Measurements from ENCODE around the gene KLHDC3.

Gene KLHDC3

DNA sequence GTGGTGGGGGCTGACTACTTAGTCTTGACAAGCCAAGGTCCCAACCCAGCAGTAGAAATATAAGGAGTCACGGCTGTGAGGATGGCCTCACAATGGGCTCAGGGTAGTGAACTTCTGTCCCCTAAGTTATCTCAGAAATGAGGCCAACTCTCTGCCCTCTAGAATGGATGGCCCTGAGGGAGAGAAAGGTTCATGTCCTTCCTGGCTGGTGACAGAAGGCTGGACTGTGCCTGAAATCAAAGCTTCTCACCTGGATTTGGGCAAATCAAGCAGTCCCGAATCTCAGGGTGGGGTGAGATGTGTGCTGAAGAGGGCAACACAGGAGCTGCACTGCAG is 20.1 kb downstream of the KLHDC3 start:
- TF ChIP-seq, protein P1, sequence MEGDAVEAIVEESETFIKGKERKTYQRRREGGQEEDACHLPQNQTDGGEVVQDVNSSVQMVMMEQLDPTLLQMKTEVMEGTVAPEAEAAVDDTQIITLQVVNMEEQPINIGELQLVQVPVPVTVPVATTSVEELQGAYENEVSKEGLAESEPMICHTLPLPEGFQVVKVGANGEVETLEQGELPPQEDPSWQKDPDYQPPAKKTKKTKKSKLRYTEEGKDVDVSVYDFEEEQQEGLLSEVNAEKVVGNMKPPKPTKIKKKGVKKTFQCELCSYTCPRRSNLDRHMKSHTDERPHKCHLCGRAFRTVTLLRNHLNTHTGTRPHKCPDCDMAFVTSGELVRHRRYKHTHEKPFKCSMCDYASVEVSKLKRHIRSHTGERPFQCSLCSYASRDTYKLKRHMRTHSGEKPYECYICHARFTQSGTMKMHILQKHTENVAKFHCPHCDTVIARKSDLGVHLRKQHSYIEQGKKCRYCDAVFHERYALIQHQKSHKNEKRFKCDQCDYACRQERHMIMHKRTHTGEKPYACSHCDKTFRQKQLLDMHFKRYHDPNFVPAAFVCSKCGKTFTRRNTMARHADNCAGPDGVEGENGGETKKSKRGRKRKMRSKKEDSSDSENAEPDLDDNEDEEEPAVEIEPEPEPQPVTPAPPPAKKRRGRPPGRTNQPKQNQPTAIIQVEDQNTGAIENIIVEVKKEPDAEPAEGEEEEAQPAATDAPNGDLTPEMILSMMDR (IDR thresholded peaks at IDR 0.05; ENCODE audit: control insufficient read depth, extremely low read depth, insufficient read depth) = no peak
- no peak overlapping the region for H3K4me3 ChIP-seq (ENCODE audit: low read depth, low read length)
- no peak for DNase-seq (ENCODE audit: low read depth)

DNA sequence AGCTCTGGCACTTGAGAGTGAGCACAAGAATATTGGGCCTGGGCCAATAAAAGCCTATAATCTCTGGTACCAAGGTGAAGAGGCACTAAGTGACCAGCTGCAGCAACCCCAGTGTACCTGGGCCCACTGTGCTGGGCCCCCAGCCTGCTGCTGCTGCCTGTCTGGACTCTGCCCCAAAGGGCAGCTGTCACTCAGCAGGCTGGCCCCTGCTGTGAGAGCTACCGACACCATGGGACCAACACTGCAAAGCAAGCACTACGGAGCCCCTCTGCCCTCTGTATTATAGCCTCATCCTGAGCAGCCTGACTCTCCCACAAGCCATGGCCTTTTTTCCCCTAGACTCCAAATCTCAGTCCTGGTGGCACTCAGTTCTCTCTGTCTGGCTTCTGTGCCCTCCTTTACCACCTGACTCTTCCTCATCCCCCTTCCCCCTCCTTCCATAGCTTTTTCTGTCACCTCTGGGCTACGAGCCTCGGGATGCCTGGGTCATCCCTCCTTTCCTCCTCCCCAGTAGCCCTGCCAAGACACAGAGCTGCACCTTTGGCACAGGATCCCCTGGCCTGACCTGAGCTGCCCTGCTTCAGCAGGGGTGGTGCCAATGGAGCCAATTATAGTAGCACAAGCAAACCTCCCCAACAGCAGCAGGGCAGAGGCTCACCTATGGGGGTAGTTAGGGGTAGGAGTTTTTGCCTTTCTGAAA is 21.6 kb downstream of the KLHDC3 start:
- TF ChIP-seq, protein P1 (IDR thresholded peaks at IDR 0.05; ENCODE audit: control insufficient read depth, extremely low read depth, insufficient read depth) = no peak
- H3K4me3 ChIP-seq (ENCODE audit: low read depth, low read length) = no peak overlapping the region
- no peak for DNase-seq (ENCODE audit: low read depth)

DNA sequence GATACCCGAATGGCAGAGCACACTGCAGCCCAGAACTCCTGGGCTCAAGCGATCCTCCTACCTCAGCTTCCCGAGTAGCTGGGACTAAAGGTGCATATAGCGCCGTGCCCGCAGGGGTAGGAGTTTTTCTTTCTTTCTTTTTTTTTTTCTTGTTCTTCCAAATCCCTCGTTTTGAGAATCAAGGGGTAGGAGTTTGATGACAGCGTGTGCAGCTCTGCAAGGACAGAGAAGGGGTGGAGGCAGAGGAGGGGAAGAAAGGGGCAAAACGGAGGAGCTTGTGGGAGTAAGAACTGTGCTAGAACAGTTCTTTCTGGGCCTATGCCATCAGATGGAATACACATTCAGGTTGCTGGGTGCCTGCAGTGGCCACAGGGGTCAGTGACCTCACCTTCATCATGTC is 22.7 kb downstream of the KLHDC3 start:
- TF ChIP-seq, protein P1 (IDR thresholded peaks at IDR 0.05; ENCODE audit: control insufficient read depth, extremely low read depth, insufficient read depth) = no peak
- DNase-seq (ENCODE audit: low read depth) = no peak
- H3K4me3 ChIP-seq (ENCODE audit: low read depth, low read length) = no peak overlapping the region

DNA sequence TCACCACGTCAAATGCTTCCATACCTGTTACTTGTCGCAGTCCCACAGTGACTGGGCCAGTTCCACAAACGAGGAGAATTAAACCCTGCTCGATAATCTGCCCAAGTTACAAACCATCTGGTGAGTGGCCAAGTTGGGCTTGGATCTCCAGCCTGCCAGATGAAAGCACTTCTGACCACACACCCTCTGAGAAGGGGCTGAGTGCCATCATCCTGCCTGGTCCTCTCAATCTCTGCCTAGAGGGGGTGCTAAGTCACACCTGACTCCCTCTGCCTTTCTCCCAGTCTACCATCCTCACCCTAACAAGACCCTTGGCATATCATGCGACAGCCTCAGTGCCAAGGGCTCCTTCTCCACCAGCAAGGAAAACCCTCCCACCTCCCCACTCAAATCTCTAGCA is 23.1 kb downstream of the KLHDC3 start:
- TF ChIP-seq, protein P1 (IDR thresholded peaks at IDR 0.05; ENCODE audit: control insufficient read depth, extremely low read depth, insufficient read depth) = no peak
- H3K4me3 ChIP-seq (ENCODE audit: low read depth, low read length) = no peak overlapping the region
- no peak for DNase-seq (ENCODE audit: low read depth)

DNA sequence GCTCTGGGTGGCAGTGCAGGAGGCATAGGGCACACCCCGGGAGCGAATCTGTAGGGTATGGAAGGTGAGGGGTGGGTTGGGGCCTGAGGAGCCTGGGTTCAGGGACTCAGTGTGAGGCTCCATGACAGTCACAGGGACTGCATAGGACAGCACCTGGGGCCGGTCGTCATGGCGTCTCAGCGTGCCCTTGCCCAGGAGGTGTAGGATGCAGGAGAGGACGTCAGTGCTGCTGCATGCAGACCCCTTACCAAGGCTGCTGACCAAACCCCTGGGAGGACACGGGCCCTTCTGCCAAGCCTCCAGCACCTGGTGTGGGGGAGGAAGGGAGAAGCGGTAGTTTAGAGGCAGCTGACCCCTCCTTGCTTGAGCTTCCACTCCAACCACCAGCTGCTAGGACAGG is 23.7 kb downstream of the KLHDC3 start:
- TF ChIP-seq, protein P1 (IDR thresholded peaks at IDR 0.05; ENCODE audit: control insufficient read depth, extremely low read depth, insufficient read depth) = no peak
- DNase-seq (ENCODE audit: low read depth) = no peak

DNA sequence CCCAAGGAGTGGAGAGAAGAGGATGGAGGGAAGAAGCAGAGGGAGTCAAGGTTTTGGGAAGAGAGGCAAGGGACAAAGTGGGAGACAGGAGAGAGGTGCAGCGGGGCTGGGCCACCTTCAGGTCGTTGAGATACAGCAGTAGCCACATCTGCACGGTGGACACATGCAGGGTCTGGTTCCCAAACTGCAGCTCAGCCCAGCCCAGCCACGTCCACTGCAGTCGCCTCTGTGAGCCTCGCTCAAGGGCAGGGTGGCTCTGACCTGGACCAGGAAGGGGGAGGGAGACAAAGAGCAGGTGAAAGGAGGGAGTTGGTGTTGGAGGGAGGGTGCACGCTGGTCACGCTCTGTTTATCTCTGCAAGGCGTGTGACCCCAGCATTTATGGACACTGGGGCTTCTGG is 24.7 kb downstream of the KLHDC3 start:
- DNase-seq (ENCODE audit: low read depth) = no peak

More for the DNA sequence above, 23.7 kb downstream of the KLHDC3 start:
- no peak overlapping the region for H3K4me3 ChIP-seq (ENCODE audit: low read depth, low read length)

More for the DNA sequence above, 24.7 kb downstream of the KLHDC3 start:
- H3K4me3 ChIP-seq (ENCODE audit: low read depth, low read length) = no peak overlapping the region
- TF ChIP-seq, protein P1 (IDR thresholded peaks at IDR 0.05; ENCODE audit: control insufficient read depth, extremely low read depth, insufficient read depth) = no peak

All from LNCaP clone FGC (cell line).